Measurements from ENCODE around the gene IFNG-AS1. TPM values are rescaled to one million over a fixed set of nuclear protein-coding genes. Genes with fewer than 3 reads are reported as not detected.

Gene IFNG-AS1
- total and polyA plus RNA-seq, 2 experiments from 2014 or later = not detected

DNA sequence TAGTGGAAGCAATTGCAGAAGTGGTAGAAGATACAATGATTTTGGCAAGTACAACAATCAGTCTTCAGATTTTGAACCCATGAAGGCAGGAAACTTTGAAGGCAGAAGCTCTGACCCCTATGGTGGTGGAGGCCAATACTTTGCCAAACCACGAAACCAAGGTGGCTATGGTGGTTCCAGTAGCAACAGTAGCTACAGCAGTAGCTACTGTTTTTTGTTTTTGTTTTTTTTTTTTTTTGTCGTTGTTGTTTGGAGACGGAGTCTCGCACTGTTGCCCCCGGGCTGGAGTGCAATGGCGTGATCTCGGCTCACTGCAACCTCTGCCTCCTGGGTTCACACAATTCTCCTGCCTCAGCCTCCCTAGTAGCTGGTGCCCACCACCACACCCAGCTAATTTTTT is 47.4 kb downstream of the IFNG-AS1 start:
- Histone ChIP-seq H3K9ac (no peak overlapping the region), H3K4me1 (ENCODE audit: insufficient read depth) (no peaks in the 10 kb centered on the region), H3F3A (ENCODE audit: insufficient read depth) (no peaks in the 10 kb centered on the region), H3K4me3 (no peak overlapping the region), H3K27ac (no peak overlapping the region), H3K9me3 (ENCODE audit: low read depth) (no peaks in the 10 kb centered on the region), H2AFZ (no peak overlapping the region), H3K9me2 (ENCODE audit: insufficient read depth) (no peaks in the 10 kb centered on the region), H3K27me3 (replicated peaks; ENCODE audit: insufficient read depth) (no peaks in the 10 kb centered on the region; the same call in none of the 2 replicates), H3K4me2 (ENCODE audit: unreplicated experiment) (no peak overlapping the region), H4K20me1 (ENCODE audit: insufficient read depth) (no peaks in the 10 kb centered on the region), H3K79me2 (ENCODE audit: insufficient read depth) (no peaks in the 10 kb centered on the region), H3K36me3 (ENCODE audit: low read depth) (no peaks in the 10 kb centered on the region)
- DNase-seq = no peak
- WGBS, 2 experiments (ENCODE audit: low coverage in 1 of 2, low lambda C conversion rate in 2 of 2, missing lambda C conversion rate in 2 of 2) = 71 to 83% methylated on average over 7 of the region's 7 CpGs
- no peak for TF ChIP-seq EZH2 (IDR thresholded peaks at IDR 0.05; ENCODE audit: insufficient read depth, poor library complexity, severe bottlenecking)
- no peak for TF ChIP-seq EZH2phosphoT487 (IDR thresholded peaks at IDR 0.05; ENCODE audit: insufficient read depth, low read depth)
- in situ Hi-C loops (cut with MboI) = no loop called here

GRCh38 chr12:68037616-68038255 is 48.5 kb downstream of the IFNG-AS1 start:
- in situ Hi-C loops (cut with MboI) = no loop called here

DNA sequence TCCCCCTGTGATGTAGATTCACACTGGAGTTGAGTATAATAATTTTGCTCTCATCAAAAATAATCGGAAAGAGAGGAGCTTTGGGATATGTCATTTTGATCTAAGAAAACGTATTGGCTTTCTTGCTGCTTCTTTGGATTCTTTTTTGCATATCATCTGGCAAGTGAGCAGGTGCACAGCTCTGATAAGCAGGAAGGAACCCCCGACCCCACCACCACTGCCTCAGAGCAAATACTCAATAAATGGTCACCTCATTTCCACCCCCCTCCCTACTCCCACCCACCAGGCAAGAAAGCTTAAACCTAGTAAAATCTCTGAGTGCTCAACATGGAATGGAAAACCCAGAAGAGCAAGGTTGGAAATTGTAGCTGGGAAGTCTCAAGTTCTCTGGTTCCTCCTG is 49.4 kb downstream of the IFNG-AS1 start:
- Histone ChIP-seq H2AFZ (no peak overlapping the region), H3K9ac (no peak overlapping the region), H3K36me3 (ENCODE audit: low read depth) (no peaks in the 10 kb centered on the region), H3K9me3 (ENCODE audit: low read depth) (no peaks in the 10 kb centered on the region), H3K79me2 (ENCODE audit: insufficient read depth) (no peaks in the 10 kb centered on the region), H3K4me3 (no peak overlapping the region), H3K27me3 (replicated peaks; ENCODE audit: insufficient read depth) (no peaks in the 10 kb centered on the region; the same call in none of the 2 replicates), H3K4me2 (ENCODE audit: unreplicated experiment) (no peak overlapping the region), H3K4me1 (ENCODE audit: insufficient read depth) (no peaks in the 10 kb centered on the region), H3F3A (ENCODE audit: insufficient read depth) (no peaks in the 10 kb centered on the region), H4K20me1 (ENCODE audit: insufficient read depth) (no peaks in the 10 kb centered on the region), H3K9me2 (ENCODE audit: insufficient read depth) (no peaks in the 10 kb centered on the region), H3K27ac (no peak overlapping the region)
- in situ Hi-C loops (cut with MboI) = no loop called here
- WGBS, 2 experiments (ENCODE audit: low coverage in 1 of 2, low lambda C conversion rate in 2 of 2, missing lambda C conversion rate in 2 of 2) = 40 to 48% methylated on average over 3 of the region's 3 CpGs
- no peak for DNase-seq
- TF ChIP-seq EZH2phosphoT487 (IDR thresholded peaks at IDR 0.05; ENCODE audit: insufficient read depth, low read depth) (no peak), EZH2 (IDR thresholded peaks at IDR 0.05; ENCODE audit: insufficient read depth, poor library complexity, severe bottlenecking) (no peak)

More at GRCh38 chr12:68037616-68038255, 48.5 kb downstream of the IFNG-AS1 start:
- Histone ChIP-seq H3K27me3 (replicated peaks; ENCODE audit: insufficient read depth) (no peaks in the 10 kb centered on the region; the same call in none of the 2 replicates), H3K4me3 (no peak overlapping the region), H3K9me3 (ENCODE audit: low read depth) (no peaks in the 10 kb centered on the region), H3K36me3 (ENCODE audit: low read depth) (no peaks in the 10 kb centered on the region), H3F3A (ENCODE audit: insufficient read depth) (no peaks in the 10 kb centered on the region), H3K9me2 (ENCODE audit: insufficient read depth) (no peaks in the 10 kb centered on the region), H3K9ac (no peak overlapping the region), H3K4me1 (ENCODE audit: insufficient read depth) (no peaks in the 10 kb centered on the region), H3K4me2 (ENCODE audit: unreplicated experiment) (no peak overlapping the region), H4K20me1 (ENCODE audit: insufficient read depth) (no peaks in the 10 kb centered on the region), H3K27ac (no peak overlapping the region), H2AFZ (no peak overlapping the region), H3K79me2 (ENCODE audit: insufficient read depth) (no peaks in the 10 kb centered on the region)
- TF ChIP-seq EZH2phosphoT487 (IDR thresholded peaks at IDR 0.05; ENCODE audit: insufficient read depth, low read depth) (no peak), EZH2 (IDR thresholded peaks at IDR 0.05; ENCODE audit: insufficient read depth, poor library complexity, severe bottlenecking) (no peak)
- DNase-seq = peak; percentile 3

DNA sequence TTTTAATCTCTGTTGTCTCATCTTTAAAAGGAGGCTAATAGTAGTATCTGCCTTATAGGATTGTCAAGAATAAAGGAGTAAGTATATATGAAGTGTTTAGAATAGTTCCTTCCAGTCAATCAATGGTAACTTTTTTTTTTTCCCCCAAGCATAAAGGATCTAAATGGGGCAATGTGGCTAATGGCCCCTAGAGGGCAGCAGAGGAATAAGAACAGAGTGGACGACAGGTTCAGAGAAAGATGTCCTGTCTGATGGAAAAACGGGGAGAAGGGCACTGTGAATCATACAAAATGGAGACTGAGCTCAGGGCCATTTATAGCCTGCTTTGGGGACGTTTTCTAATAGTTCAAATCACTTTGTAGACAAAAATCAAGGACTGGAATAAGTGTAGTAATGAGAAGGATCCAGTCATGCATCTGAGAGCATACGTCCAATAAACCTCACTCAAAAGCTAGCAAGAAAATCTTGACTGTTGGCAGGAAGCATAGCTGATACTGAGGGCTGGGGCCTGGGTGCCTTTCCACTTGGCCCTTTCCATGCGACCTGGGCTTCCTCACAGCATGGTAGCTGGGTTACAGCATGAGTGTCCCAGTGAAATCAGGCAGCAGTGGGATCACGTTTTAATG is 51.3 kb downstream of the IFNG-AS1 start:
- Histone ChIP-seq H3K9me2 (ENCODE audit: insufficient read depth) (no peaks in the 10 kb centered on the region), H2AFZ (peak overlapping the region; percentile 11; the same call in 1 of the 2 replicates), H4K20me1 (ENCODE audit: insufficient read depth) (no peaks in the 10 kb centered on the region), H3K27me3 (replicated peaks; ENCODE audit: insufficient read depth) (no peaks in the 10 kb centered on the region), H3K4me3 (no peak overlapping the region), H3K9ac (no peak overlapping the region), H3K4me1 (ENCODE audit: insufficient read depth) (no peaks in the 10 kb centered on the region), H3F3A (ENCODE audit: insufficient read depth) (no peaks in the 10 kb centered on the region), H3K79me2 (ENCODE audit: insufficient read depth) (no peaks in the 10 kb centered on the region), H3K36me3 (ENCODE audit: low read depth) (no peaks in the 10 kb centered on the region), H3K4me2 (ENCODE audit: unreplicated experiment) (no peak overlapping the region), H3K9me3 (ENCODE audit: low read depth) (no peaks in the 10 kb centered on the region), H3K27ac (no peak overlapping the region)
- WGBS, 2 experiments (ENCODE audit: low coverage in 1 of 2, low lambda C conversion rate in 2 of 2, missing lambda C conversion rate in 2 of 2) = 26 to 27% methylated on average over 6 of the region's 6 CpGs
- no peak for TF ChIP-seq EZH2phosphoT487 (IDR thresholded peaks at IDR 0.05; ENCODE audit: insufficient read depth, low read depth)
- no peak for TF ChIP-seq EZH2 (IDR thresholded peaks at IDR 0.05; ENCODE audit: insufficient read depth, poor library complexity, severe bottlenecking)
- in situ Hi-C loops (cut with MboI) = no loop called here
- DNase-seq = peak; percentile 72

Data from GM23248 (cell line).